ENCODE measurements around the gene SNX9.
"Not testable (repeated sequence)": the region's sequence is repeated elsewhere in the genome, so short reads cannot be mapped to it uniquely, and the experiment has no call there.

SNX9 gene

GRCh38 chr6:157831424-157832249 lies 8.6 kb downstream of the SNX9 start:
- DNase-seq (ENCODE audit: low read depth in 2 of 2) = no peak

GRCh38 chr6:157832250-157832967 lies 9.4 kb downstream of the SNX9 start:
- DNase-seq (ENCODE audit: low read depth in 2 of 2) = no peak

GRCh38 chr6:157834549-157834948 lies 11.5 kb downstream of the SNX9 start:
- no peak for DNase-seq (ENCODE audit: low read depth in 2 of 2)

- no peak for DNase-seq (ENCODE audit: low read depth in 2 of 2)
Observed at GRCh38 chr6:157838718-157839430, 15.8 kb downstream of the SNX9 start.

- DNase-seq (ENCODE audit: low read depth in 2 of 2) = no peak
Observed at GRCh38 chr6:157839606-157840005, 16.6 kb downstream of the SNX9 start.

GRCh38 chr6:157840261-157840660 lies 17.2 kb downstream of the SNX9 start:
- no peak for DNase-seq (ENCODE audit: low read depth in 2 of 2)

- no peak for DNase-seq (ENCODE audit: low read depth in 2 of 2)
Observed at GRCh38 chr6:157840776-157841175, 17.7 kb downstream of the SNX9 start.

- DNase-seq (ENCODE audit: low read depth in 2 of 2) = no peak
Observed at GRCh38 chr6:157841211-157841840, 18.3 kb downstream of the SNX9 start.

- DNase-seq (ENCODE audit: low read depth in 2 of 2) = no peak
Observed at GRCh38 chr6:157842212-157842611, 19.2 kb downstream of the SNX9 start.

GRCh38 chr6:157844196-157844595 lies 21.1 kb downstream of the SNX9 start:
- DNase-seq (ENCODE audit: low read depth in 2 of 2) = not testable (repeated sequence)

- no peak for DNase-seq (ENCODE audit: low read depth in 2 of 2)
Observed at GRCh38 chr6:157845493-157846259, 22.6 kb downstream of the SNX9 start.

GRCh38 chr6:157847846-157848245 lies 24.8 kb downstream of the SNX9 start:
- no peak for DNase-seq (ENCODE audit: low read depth in 2 of 2)

- no peak for DNase-seq (ENCODE audit: low read depth in 2 of 2)
Observed at GRCh38 chr6:157848693-157849092, 25.6 kb downstream of the SNX9 start.

GRCh38 chr6:157849288-157850017 lies 26.4 kb downstream of the SNX9 start:
- no peak for DNase-seq (ENCODE audit: low read depth in 2 of 2)

- DNase-seq (ENCODE audit: low read depth in 2 of 2) = no peak
Observed at GRCh38 chr6:157850030-157850429, 27.0 kb downstream of the SNX9 start.

- no peak for DNase-seq (ENCODE audit: low read depth in 2 of 2)
Observed at GRCh38 chr6:157853018-157853805, 30.2 kb downstream of the SNX9 start.

GRCh38 chr6:157853902-157854502 lies 31.0 kb downstream of the SNX9 start:
- no peak for DNase-seq (ENCODE audit: low read depth in 2 of 2)

- DNase-seq (ENCODE audit: low read depth in 2 of 2) = no peak
Observed at GRCh38 chr6:157855325-157855724, 32.3 kb downstream of the SNX9 start.

- DNase-seq (ENCODE audit: low read depth in 2 of 2) = not testable (repeated sequence)
Observed at GRCh38 chr6:157855804-157856203, 32.8 kb downstream of the SNX9 start.

All from activated CD4-positive, alpha-beta T cell treated with anti-CD3 and anti-CD28 coated beads for 24 hours (primary cell).